GM12878 (cell line): ENCODE measurements around the gene DIS3L. TPM values are rescaled to one million over a fixed set of nuclear protein-coding genes. Genes with fewer than 3 reads are reported as not detected.

Experiments
- ATAC-seq: fragments of 200-7000 bp; cut with Tn5 transposase; 3 replicates; pipeline ENCODE4 v1.9.1; 2020; ENCODE audit warnings: mild to moderate bottlenecking, moderate library complexity
- BruUV-seq: library from RNA; stranded (reverse); fragments of 400-500 nt; replicated peaks from 2 replicates; lab custom pipeline; 2021; lab: Mats Ljungman, UMichigan
- CTCF ChIA-PET: fragments of 300-600 bp; sonication (Branson Sonifier 250); formaldehyde crosslinking; extraction: SDS; loops from one replicate; lab custom pipeline; 2021; ENCODE audit warnings: inconsistent platforms; lab: Yijun Ruan, JAX
- POLR2A ChIA-PET: fragments of 350-600 bp; formaldehyde crosslinking; extraction: SDS; loops from one replicate; lab custom pipeline; 2021; ENCODE audit warnings: inconsistent platforms; lab: Charles Lee
- RAD21 ChIA-PET: fragments of 300-600 bp; sonication (Branson Sonifier 250); formaldehyde crosslinking; loops from one replicate; lab custom pipeline; 2023; ENCODE audit warnings: antibody characterized with exemption; ENCODE audit not compliant: unreplicated experiment; lab: Charles Lee
- SMC1A ChIA-PET: fragments of 300-600 bp; sonication (Branson Sonifier 250); formaldehyde crosslinking; loops from one replicate; lab custom pipeline; 2023; ENCODE audit not compliant: unreplicated experiment, uncharacterized antibody; lab: Charles Lee
- DNase-seq: peaks from one replicate; pipeline ENCODE4 v3.0.0-alpha.2; 2011; ENCODE audit warnings: low read depth, low spot score
- FAIRE-seq: peaks from 3 replicates; lab custom pipeline; 2011; peaks lifted over from hg19 to GRCh38; lab: Jason Lieb, UNC
- H2AFZ ChIP-seq: 2 replicates; pipeline ENCODE4 v1.6.0; 2011; ENCODE audit warnings: low read depth, low read length, control low read depth; ENCODE audit not compliant: control insufficient read depth
- H3K27ac ChIP-seq: 2 replicates; pipeline ENCODE4 v1.5.1; 2011; ENCODE audit warnings: control low read depth; ENCODE audit not compliant: control insufficient read depth, insufficient read depth
- H3K27me3 ChIP-seq, 2 experiments: replicated peaks in 1 of 2; 2 replicates each; pipeline versions ENCODE4 v1.6.0 to v1.6.1; 2011; ENCODE audit warnings: low read length in 1 of 2; ENCODE audit not compliant: control insufficient read depth in 2 of 2, insufficient read depth in 2 of 2
- H3K36me3 ChIP-seq, 2 experiments: 2 replicates each; pipeline ENCODE4 v1.5.1; 2011; ENCODE audit warnings: low read length in 1 of 2; ENCODE audit not compliant: control insufficient read depth in 2 of 2, insufficient read depth in 2 of 2
- H3K4me1 ChIP-seq: 2 replicates; pipeline ENCODE4 v1.6.1; 2011; ENCODE audit warnings: mild to moderate bottlenecking, low read length, moderate library complexity, mixed read lengths; ENCODE audit not compliant: control insufficient read depth, insufficient read depth
- H3K4me2 ChIP-seq: 2 replicates; pipeline ENCODE4 v1.6.0; 2011; ENCODE audit warnings: control low read depth; ENCODE audit not compliant: control insufficient read depth, insufficient read depth
- H3K4me3 ChIP-seq: fragments of 200-600 bp; sonication (generic); 2 replicates; pipeline ENCODE4 v1.5.1; 2016
- H3K79me2 ChIP-seq: 2 replicates; pipeline ENCODE4 v1.6.0; 2011; ENCODE audit warnings: low read length; ENCODE audit not compliant: control insufficient read depth, insufficient read depth
- H3K9ac ChIP-seq: 2 replicates; pipeline ENCODE4 v1.8.0; 2011; ENCODE audit warnings: low read length, control low read depth, mixed read lengths; ENCODE audit not compliant: control insufficient read depth, insufficient read depth
- H3K9me3 ChIP-seq: replicated peaks from 3 replicates; pipeline ENCODE4 v1.5.1; 2011; ENCODE audit warnings: mild to moderate bottlenecking, low read length; ENCODE audit not compliant: control insufficient read depth, insufficient read depth
- H4K20me1 ChIP-seq: 2 replicates; pipeline ENCODE4 v1.6.0; 2011; ENCODE audit not compliant: control insufficient read depth, insufficient read depth
- ATF2 ChIP-seq: IDR thresholded peaks from 2 replicates; pipeline ENCODE4 v1.6.1; 2012; ENCODE audit warnings: low read length, inconsistent platforms
- BCLAF1 ChIP-seq: fragments of 450-650 bp; IDR thresholded peaks from 2 replicates; pipeline ENCODE4 v1.6.1; 2017; ENCODE audit warnings: antibody characterized with exemption, mild to moderate bottlenecking, moderate library complexity
- BMI1 ChIP-seq: fragments of 450-650 bp; IDR thresholded peaks from 2 replicates; pipeline ENCODE4 v1.6.1; 2016; ENCODE audit warnings: mild to moderate bottlenecking, moderate library complexity, borderline replicate concordance
- CBFB ChIP-seq: IDR thresholded peaks from 2 replicates; pipeline ENCODE4 v1.6.1; 2016; ENCODE audit warnings: antibody characterized with exemption, low read depth
- CEBPB ChIP-seq, 2 experiments: fragments of 150-350 bp in 1 of 2; IDR thresholded peaks; 2 replicates each; pipeline ENCODE4 v1.6.1; 2012 to 2014; ENCODE audit warnings: low read depth in 2 of 2, low read length in 2 of 2, borderline replicate concordance in 1 of 2, inconsistent platforms in 1 of 2
- CTCF ChIP-seq, 3 experiments: IDR thresholded peaks in 2 of 3; conservative IDR thresholded peaks in 1 of 3; 2 replicates each; pipeline ENCODE4 v1.5.1; 2011; ENCODE audit warnings: low read depth in 3 of 3, low read length in 3 of 3, mild to moderate bottlenecking in 3 of 3, control low read depth in 2 of 3, moderate library complexity in 2 of 3, inconsistent platforms in 1 of 3, mixed read lengths in 1 of 3; ENCODE audit not compliant: control insufficient read depth in 2 of 3, insufficient read depth in 1 of 3; ENCODE audit errors: extremely low read depth in 1 of 3
- FOS ChIP-seq: IDR thresholded peaks from 3 replicates; pipeline ENCODE4 v1.6.1; 2011; ENCODE audit warnings: borderline replicate concordance; ENCODE audit not compliant: insufficient read length; ENCODE audit errors: extremely low read depth
- KLF5 ChIP-seq: fragments of 450-650 bp; IDR thresholded peaks from 2 replicates; pipeline ENCODE4 v1.6.1; 2014; ENCODE audit warnings: mild to moderate bottlenecking; ENCODE audit not compliant: partially characterized antibody
- RBBP5 ChIP-seq: fragments of 200-600 bp; sonication (generic); conservative IDR thresholded peaks from 2 replicates; pipeline ENCODE4 v1.6.1; 2016
- SREBF1 ChIP-seq: IDR thresholded peaks from 2 replicates; pipeline ENCODE4 v1.6.1; 2012; ENCODE audit warnings: mild to moderate bottlenecking, low read length
- SREBF2 ChIP-seq: IDR thresholded peaks from 2 replicates; pipeline ENCODE4 v1.6.1; 2012; ENCODE audit warnings: mild to moderate bottlenecking, low read length
- ZBTB40 ChIP-seq: fragments of 450-650 bp; IDR thresholded peaks from 2 replicates; pipeline ENCODE4 v1.6.1; 2016; ENCODE audit warnings: mild to moderate bottlenecking, moderate library complexity, borderline replicate concordance
- ZNF207 ChIP-seq: fragments of 450-650 bp; IDR thresholded peaks from 2 replicates; pipeline ENCODE4 v1.6.1; 2014; ENCODE audit warnings: antibody characterized with exemption, mild to moderate bottlenecking, borderline replicate concordance
- ZNF217 ChIP-seq: fragments of 450-650 bp; IDR thresholded peaks from 2 replicates; pipeline ENCODE4 v1.6.1; 2017; ENCODE audit warnings: antibody characterized with exemption, mild to moderate bottlenecking
- WGBS: methylation state at CpG from one replicate; pipeline ENCODE4 v1.1.6; 2016; ENCODE audit warnings: low lambda C conversion rate; ENCODE audit not compliant: insufficient replicate concordance, insufficient coverage; ENCODE audit errors: missing lambda C conversion rate; 5-methylcytosine and 5-hydroxymethylcytosine counted together
- in situ Hi-C: fragments of 300-500 bp; cut with MboI; formaldehyde crosslinking; loops from 9 replicates; pipeline ENCODE4 v1.14.3; 2018; ENCODE audit warnings: mixed read lengths
- intact Hi-C: fragments of 100-400 bp; cut with micrococcal nuclease; formaldehyde crosslinking; loops from one replicate; pipeline ENCODE4 v1.14.2; 2022; ENCODE audit not compliant: unreplicated experiment
- polyA plus RNA-seq, 11 experiments: library from polyadenylated mRNA; depleted of rRNA in 4 of 11; unstranded in 6 of 11; stranded (reverse) in 5 of 11; fragments of >200 nt; fragmentation: Nextera tagmentation in 4 of 11; fragmentation: Illumina TruSeq in 1 of 11; extraction: Ambion mirVana in 4 of 11; extraction: Trizol in 1 of 11; gene quantifications; 1 replicate in 1 of 11; 2 replicates in 10 of 11; pipeline versions ENCODE4 v1.2.1 to v1.2.3, GENCODE V29; 2011 to 2016; ENCODE audit warnings: inconsistent platforms in 2 of 11, missing spikeins in 2 of 11, low read depth in 1 of 11
- total RNA-seq, 4 experiments: library from RNA; depleted of rRNA in 3 of 4; stranded (reverse); fragments of >200 nt in 3 of 4; fragmentation: Illumina TruSeq in 1 of 4; extraction: Trizol in 1 of 4; gene quantifications; 2 replicates each; pipeline versions ENCODE4 v1.2.1 to v1.2.3, GENCODE V29; 2013 to 2021

Gene DIS3L
- total and polyA plus RNA-seq, 10 of the 15 experiments (the other 5 are each of a cell fraction or from before 2014, with no cell fraction given) = 7.6 to 33.7 (median 25.5) TPM

GRCh38 chr15:66326051-66326450 lies 32.7 kb downstream of the DIS3L start:
- in situ Hi-C loops = no loop called here
- H3K27me3 ChIP-seq = no peaks in the 10 kb centered on the region
- H3K79me2 ChIP-seq = no peaks in the 10 kb centered on the region
- H3K9me3 ChIP-seq = no peaks in the 10 kb centered on the region
- H3K9ac ChIP-seq = no peak overlapping the region
- ChIA-PET CTCF (no interaction called here), SMC1A (interaction anchor here (1.2 kb wide), 2 partner anchors 14 to 145 kb away, joined by 3 read pairs; no protein-coding TSS in a partner anchor), POLR2A (interaction anchor here (0.8 kb wide), 1 partner anchor 9 kb away, joined by 6 read pairs; no protein-coding TSS in a partner anchor)
- H3K4me2 ChIP-seq = no peak overlapping the region
- no peak overlapping the region for H3K27ac ChIP-seq
- TF ChIP-seq KLF5 (no peak), SREBF2 (no peak), ZNF207 (no peak), BCLAF1 (no peak), CTCF (IDR thresholded peaks at IDR 0.05 in 2 of 3, conservative IDR thresholded peaks at IDR 0.05 in 1 of 3; ENCODE audit: control insufficient read depth in 2 of 3, extremely low read depth in 1 of 3, insufficient read depth in 1 of 3, low read depth in 3 of 3, low read length in 3 of 3) (no peak), ZNF217 (no peak), BMI1 (no peak), FOS (no peak), CBFB (no peak), ZBTB40 (no peak), ATF2 (no peak), SREBF1 (no peak), CEBPB (IDR thresholded peaks at IDR 0.05; ENCODE audit: borderline replicate concordance in 1 of 2, low read depth in 2 of 2, low read length in 2 of 2) (no peak), RBBP5 (no peak)
- TF ChIP-seq, all 136 proteins: peak for 0
- peaks cover 8 to 16% of the 10 kb centered on the region in 2 experiments for H3K36me3 ChIP-seq
- DNase-seq (no peak), FAIRE-seq (no peak), ATAC-seq (no peak)
- no peaks in the 10 kb centered on the region for H3K4me1 ChIP-seq
- H4K20me1 ChIP-seq = no peaks in the 10 kb centered on the region
- WGBS = 95% methylated on average over 11 of the region's 11 CpGs
- H3K4me3 ChIP-seq = no peak overlapping the region
- intact Hi-C loops = no loop called here
- H2AFZ ChIP-seq = no peak overlapping the region
- RAD21 ChIA-PET = no interaction called here
- no TSS peak for BruUV-seq
